ENCODE data around the gene HSD17B8. TPM values are rescaled to one million over a fixed set of nuclear protein-coding genes. Genes with fewer than 3 reads are reported as not detected.

HSD17B8 gene
- total RNA-seq, 2 donors from 2014 or later, result 5.7 to 6.8 TPM

DNA sequence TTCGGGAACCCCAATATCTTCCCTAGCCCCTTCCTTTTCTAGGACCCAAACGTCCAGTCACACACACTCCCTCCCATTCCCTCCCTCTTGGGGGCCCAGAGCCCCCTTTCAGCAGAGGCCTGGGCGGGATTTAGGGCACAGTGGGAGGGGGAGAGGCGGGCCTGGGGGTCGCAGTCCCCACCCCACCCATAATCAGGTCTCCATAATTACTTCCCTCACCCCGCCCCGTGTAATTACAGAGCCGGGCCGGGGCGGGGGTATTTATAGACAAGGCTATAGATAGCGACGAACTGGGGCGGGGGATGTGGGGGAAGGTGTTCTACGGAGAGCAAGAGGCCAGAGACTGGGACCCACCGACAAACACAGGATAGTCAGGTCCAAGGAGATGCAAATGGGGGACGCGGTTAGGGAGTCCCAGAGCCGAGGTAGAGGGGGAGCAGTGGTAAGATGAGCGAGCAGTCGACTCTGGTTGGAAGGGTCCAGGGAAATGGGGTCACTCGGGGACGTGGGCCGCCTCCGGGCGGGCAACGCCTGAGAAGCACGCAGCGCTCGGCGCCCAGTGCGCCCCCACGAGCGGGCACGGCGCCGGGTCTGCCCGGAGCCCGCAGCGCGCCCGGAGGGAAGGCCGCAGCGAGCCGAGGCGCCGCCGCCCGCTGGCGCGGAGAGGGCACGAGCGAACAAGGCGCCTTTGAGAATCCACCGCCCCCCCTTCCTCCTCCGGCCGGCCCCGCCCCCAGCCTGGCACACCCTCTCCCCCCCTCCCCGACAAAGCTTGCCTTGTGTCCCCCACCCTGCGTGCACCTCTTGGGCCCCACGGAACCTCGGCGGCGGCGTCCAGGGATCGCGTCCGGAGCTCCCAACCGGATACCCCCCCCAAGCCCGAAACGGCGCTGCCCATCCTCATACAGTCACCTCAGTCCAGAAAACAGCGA, 11.5 kb upstream of the HSD17B8 start:
- Mint-ChIP-seq H3K4me1 (peaks cover 11% of the 10 kb centered on the region), H3K4me3 (peak overlapping the region; percentile 61), H3K36me3 (ENCODE audit: low read depth) (peaks cover 30% of the 10 kb centered on the region), H3K27ac (no peak overlapping the region), H3K9me3 (no peaks in the 10 kb centered on the region), H3K27me3 (ENCODE audit: insufficient read depth) (peaks cover 42% of the 10 kb centered on the region)
- Histone ChIP-seq H3K4me1 (ENCODE audit: control insufficient read depth, insufficient read depth, low read length) (peaks cover 4% of the 10 kb centered on the region), H3K27ac (ENCODE audit: low read depth, low read length) (no peak overlapping the region), H3K4me3 (ENCODE audit: low read length) (peak overlapping the region; percentile 72), H3K9me3 (ENCODE audit: control insufficient read depth, low read length) (no peaks in the 10 kb centered on the region), H3K9ac (ENCODE audit: extremely low read depth, low read length, poor library complexity, severe bottlenecking) (no peak overlapping the region), H3K36me3 (ENCODE audit: control insufficient read depth, insufficient read depth, low read length) (peaks cover 28% of the 10 kb centered on the region), H3K27me3 (ENCODE audit: control insufficient read depth, insufficient read depth, low read length, poor library complexity, severe bottlenecking) (peaks cover 45% of the 10 kb centered on the region)
- WGBS, 2 experiments (ENCODE audit: insufficient coverage in 1 of 2, insufficient read length in 1 of 2), result 6 to 12% methylated on average over 7 to 64 of the region's 72 CpGs
- peak; percentile 67 for DNase-seq
- TF ChIP-seq, protein P1, sequence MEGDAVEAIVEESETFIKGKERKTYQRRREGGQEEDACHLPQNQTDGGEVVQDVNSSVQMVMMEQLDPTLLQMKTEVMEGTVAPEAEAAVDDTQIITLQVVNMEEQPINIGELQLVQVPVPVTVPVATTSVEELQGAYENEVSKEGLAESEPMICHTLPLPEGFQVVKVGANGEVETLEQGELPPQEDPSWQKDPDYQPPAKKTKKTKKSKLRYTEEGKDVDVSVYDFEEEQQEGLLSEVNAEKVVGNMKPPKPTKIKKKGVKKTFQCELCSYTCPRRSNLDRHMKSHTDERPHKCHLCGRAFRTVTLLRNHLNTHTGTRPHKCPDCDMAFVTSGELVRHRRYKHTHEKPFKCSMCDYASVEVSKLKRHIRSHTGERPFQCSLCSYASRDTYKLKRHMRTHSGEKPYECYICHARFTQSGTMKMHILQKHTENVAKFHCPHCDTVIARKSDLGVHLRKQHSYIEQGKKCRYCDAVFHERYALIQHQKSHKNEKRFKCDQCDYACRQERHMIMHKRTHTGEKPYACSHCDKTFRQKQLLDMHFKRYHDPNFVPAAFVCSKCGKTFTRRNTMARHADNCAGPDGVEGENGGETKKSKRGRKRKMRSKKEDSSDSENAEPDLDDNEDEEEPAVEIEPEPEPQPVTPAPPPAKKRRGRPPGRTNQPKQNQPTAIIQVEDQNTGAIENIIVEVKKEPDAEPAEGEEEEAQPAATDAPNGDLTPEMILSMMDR (conservative IDR thresholded peaks at IDR 0.05), result no peak

DNA sequence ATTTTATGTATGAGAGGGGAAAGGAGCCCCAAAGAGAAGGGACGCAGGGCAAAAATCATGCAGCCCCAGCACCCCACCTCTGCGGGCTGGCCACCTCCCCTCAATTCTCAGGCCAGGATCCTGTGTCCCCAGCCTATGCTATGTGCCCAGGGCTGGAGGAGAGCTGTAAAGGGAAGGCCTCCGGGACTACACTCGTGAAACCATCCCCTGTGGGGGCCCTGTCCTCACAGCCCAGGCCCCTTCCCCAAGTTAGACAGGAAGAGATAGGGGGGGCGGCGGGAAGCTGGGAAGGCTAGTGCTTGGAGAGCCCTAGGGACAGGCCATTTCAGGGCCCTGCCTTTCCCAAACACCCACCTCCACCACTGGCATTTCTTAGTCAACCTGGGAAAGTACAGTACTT, 10.8 kb upstream of the HSD17B8 start:
- no peak overlapping the region for H3K4me3 ChIP-seq (ENCODE audit: low read length)
- 77% methylated on average over 6 of the region's 6 CpGs; no CpG with 5 or more reads in 1 of the 2 experiments for WGBS, 2 experiments (ENCODE audit: insufficient coverage in 1 of 2, insufficient read length in 1 of 2)
- peaks cover 11% of the 10 kb centered on the region for H3K4me1 Mint-ChIP-seq
- H3K4me1 ChIP-seq (ENCODE audit: control insufficient read depth, insufficient read depth, low read length), result peaks cover 4% of the 10 kb centered on the region
- DNase-seq, result peak; percentile 56
- no peak overlapping the region for H3K9ac ChIP-seq (ENCODE audit: extremely low read depth, low read length, poor library complexity, severe bottlenecking)
- H3K27ac Mint-ChIP-seq, result no peak overlapping the region
- H3K4me3 Mint-ChIP-seq, result peak overlapping the region; percentile 61
- H3K36me3 ChIP-seq (ENCODE audit: control insufficient read depth, insufficient read depth, low read length), result peaks cover 28% of the 10 kb centered on the region
- peaks cover 30% of the 10 kb centered on the region for H3K36me3 Mint-ChIP-seq (ENCODE audit: low read depth)
- H3K27ac ChIP-seq (ENCODE audit: low read depth, low read length), result no peak overlapping the region
- peaks cover 38% of the 10 kb centered on the region for H3K27me3 ChIP-seq (ENCODE audit: control insufficient read depth, insufficient read depth, low read length, poor library complexity, severe bottlenecking)
- TF ChIP-seq, protein P1 (conservative IDR thresholded peaks at IDR 0.05), result no peak
- no peaks in the 10 kb centered on the region for H3K9me3 Mint-ChIP-seq
- no peaks in the 10 kb centered on the region for H3K9me3 ChIP-seq (ENCODE audit: control insufficient read depth, low read length)
- H3K27me3 Mint-ChIP-seq (ENCODE audit: insufficient read depth), result peaks cover 37% of the 10 kb centered on the region

DNA sequence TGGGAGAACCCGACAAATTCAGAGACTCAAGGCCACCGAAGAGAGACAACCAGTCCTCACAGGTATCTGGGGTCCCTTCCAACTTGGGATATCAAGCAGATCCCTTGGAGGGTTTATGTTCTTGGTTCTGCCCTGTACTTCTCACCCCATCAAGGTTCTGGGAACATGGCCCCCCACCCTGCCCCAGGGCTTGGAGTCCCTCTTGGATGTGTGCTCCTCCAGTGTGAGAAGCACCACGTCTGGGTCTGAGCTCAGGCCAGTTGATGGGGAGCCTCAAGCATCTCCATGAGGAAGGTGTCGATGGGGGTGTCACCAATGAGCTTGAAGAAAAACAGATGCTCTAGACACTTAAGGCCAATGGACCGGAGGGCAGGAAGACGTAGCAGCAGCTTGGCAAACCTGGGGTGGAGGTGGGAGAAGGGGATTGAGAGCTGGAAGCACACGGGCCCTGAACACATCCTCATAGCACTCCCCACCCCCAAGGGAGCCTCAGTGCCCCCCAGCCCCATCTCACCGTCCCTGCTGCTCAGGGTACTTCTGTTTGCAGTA, 9.9 kb upstream of the HSD17B8 start:
- no peak overlapping the region for H3K4me3 ChIP-seq (ENCODE audit: low read length)
- no peak overlapping the region for H3K27ac ChIP-seq (ENCODE audit: low read depth, low read length)
- Mint-ChIP-seq H3K27me3 (ENCODE audit: insufficient read depth) (peaks cover 31% of the 10 kb centered on the region), H3K27ac (no peak overlapping the region), H3K4me3 (no peak overlapping the region), H3K36me3 (ENCODE audit: low read depth) (peaks cover 30% of the 10 kb centered on the region), H3K9me3 (no peaks in the 10 kb centered on the region), H3K4me1 (peaks cover 17% of the 10 kb centered on the region)
- no peak overlapping the region for H3K9ac ChIP-seq (ENCODE audit: extremely low read depth, low read length, poor library complexity, severe bottlenecking)
- peaks cover 28% of the 10 kb centered on the region for H3K36me3 ChIP-seq (ENCODE audit: control insufficient read depth, insufficient read depth, low read length)
- TF ChIP-seq, protein P1 (conservative IDR thresholded peaks at IDR 0.05), result no peak
- H3K27me3 ChIP-seq (ENCODE audit: control insufficient read depth, insufficient read depth, low read length, poor library complexity, severe bottlenecking), result peaks cover 31% of the 10 kb centered on the region
- H3K9me3 ChIP-seq (ENCODE audit: control insufficient read depth, low read length), result no peaks in the 10 kb centered on the region
- peaks cover 4% of the 10 kb centered on the region for H3K4me1 ChIP-seq (ENCODE audit: control insufficient read depth, insufficient read depth, low read length)
- no peak for DNase-seq
- 90 to 92% methylated on average over 2 to 7 of the region's 8 CpGs for WGBS, 2 experiments (ENCODE audit: insufficient coverage in 1 of 2, insufficient read length in 1 of 2)
